Effector memory CD8-positive, alpha-beta T cell (primary cell): ENCODE measurements around the gene PLEKHG3.
"Not testable (repeated sequence)": the region's sequence is repeated elsewhere in the genome, so short reads cannot be mapped to it uniquely, and the experiment has no call there.

Source experiments
- ATAC-seq: fragments of 150-1000 bp; cut with Tn5 transposase; replicated peaks from 2 replicates; pipeline ENCODE4 v1.10.0; 2021; ENCODE audit warnings: mild to moderate bottlenecking, moderate library complexity
- DNase-seq, 3 experiments: peaks; one replicate each; pipeline ENCODE4 v3.0.0; 2021
- H3K27ac Mint-ChIP-seq, 2 donors: one replicate each; pipeline ENCODE4 v1.8.0; 2022; ENCODE audit warnings: mild to moderate bottlenecking in 2 of 2, mixed read lengths in 2 of 2, moderate library complexity in 2 of 2
- H3K27me3 Mint-ChIP-seq, 2 donors: one replicate each; pipeline ENCODE4 v1.8.0; 2022; ENCODE audit warnings: mixed read lengths in 2 of 2
- H3K36me3 Mint-ChIP-seq: one replicate; pipeline ENCODE4 v1.8.0; 2022; ENCODE audit warnings: mild to moderate bottlenecking, moderate library complexity, mixed read lengths; ENCODE audit not compliant: insufficient read depth
- H3K4me1 Mint-ChIP-seq, 2 donors: one replicate each; pipeline ENCODE4 v1.8.0; 2022; ENCODE audit warnings: low read depth in 2 of 2, mixed read lengths in 2 of 2
- H3K4me3 Mint-ChIP-seq, 2 donors: one replicate each; pipeline ENCODE4 v1.8.0; 2022; ENCODE audit warnings: mild to moderate bottlenecking in 2 of 2, mixed read lengths in 2 of 2, moderate library complexity in 2 of 2
- H3K9me3 Mint-ChIP-seq, 2 donors: one replicate each; pipeline ENCODE4 v1.8.0; 2022; ENCODE audit warnings: mixed read lengths in 2 of 2
- total RNA-seq, 9 experiments: gene quantifications; one replicate each; lab custom pipeline; 2026; lab: John Stamatoyannopoulos, UW

The PLEKHG3 gene
- total RNA-seq, result 6.8 to 144 (median 30.7) reads per million in 9 experiments

- Mint-ChIP-seq H3K4me3 (peak within 1 kb of the TSS; percentile 79 to 85), H3K27ac (peak within 1 kb of the TSS; percentile 55 to 91), H3K9me3 (no peaks in the 10 kb centered on the region), H3K27me3 (peaks cover 17 to 25% of the 10 kb centered on the region in 2 donors), H3K4me1 (peaks cover 45 to 52% of the 10 kb centered on the region in 2 donors), H3K36me3 (peaks cover 8% of the 10 kb centered on the region)
- ATAC-seq, result peak; percentile 62
- peak; percentile 33 to 63 (median 43) for DNase-seq
Observed at GRCh38 chr14:64704143-64704742, at the start of gene PLEKHG3. PLEKHG3 (plus strand) TSS chr14:64704424; CDS start chr14:64727632, 23,208 bp downstream.

- Mint-ChIP-seq H3K4me1 (peaks cover 9 to 10% of the 10 kb centered on the region in 2 donors), H3K27ac (no peak overlapping the region), H3K4me3 (no peak overlapping the region), H3K36me3 (no peaks in the 10 kb centered on the region), H3K9me3 (no peaks in the 10 kb centered on the region), H3K27me3 (peaks cover 2 to 30% of the 10 kb centered on the region in 2 donors)
- DNase-seq (no peak), ATAC-seq (no peak)
Observed at GRCh38 chr14:64654901-64655300, 49.3 kb upstream of the PLEKHG3 start.

- Mint-ChIP-seq H3K4me3 (no peak overlapping the region), H3K27me3 (peaks cover 11 to 34% of the 10 kb centered on the region in 2 donors), H3K9me3 (no peaks in the 10 kb centered on the region), H3K36me3 (no peaks in the 10 kb centered on the region), H3K4me1 (peaks cover 9 to 10% of the 10 kb centered on the region in 2 donors), H3K27ac (no peak overlapping the region)
- no peak for DNase-seq
- no peak for ATAC-seq
Observed at GRCh38 chr14:64656986-64657385, 47.2 kb upstream of the PLEKHG3 start.

GRCh38 chr14:64658201-64658600 lies 46.0 kb upstream of the PLEKHG3 start:
- peaks cover 16 to 31% of the 10 kb centered on the region in 2 donors for H3K27me3 Mint-ChIP-seq
- no peaks in the 10 kb centered on the region for H3K9me3 Mint-ChIP-seq
- ATAC-seq (no peak), DNase-seq (no peak)
- H3K27ac Mint-ChIP-seq, result no peak overlapping the region
- no peak overlapping the region for H3K4me3 Mint-ChIP-seq
- H3K36me3 Mint-ChIP-seq, result no peaks in the 10 kb centered on the region
- peaks cover 9 to 10% of the 10 kb centered on the region in 2 donors for H3K4me1 Mint-ChIP-seq

- not testable (repeated sequence) for H3K9me3 Mint-ChIP-seq, DNase-seq, ATAC-seq, H3K36me3 Mint-ChIP-seq
- Mint-ChIP-seq H3K4me3 (peak overlapping the region; percentile 71 to 73), H3K27me3 (peaks cover 18 to 32% of the 10 kb centered on the region in 2 donors), H3K4me1 (peaks cover 9 to 10% of the 10 kb centered on the region in 2 donors), H3K27ac (peak overlapping the region; percentile 20 to 75)
Observed at GRCh38 chr14:64658700-64659264, 45.4 kb upstream of the PLEKHG3 start.

- peaks cover 3% of the 10 kb centered on the region for H3K36me3 Mint-ChIP-seq
- DNase-seq (no peak), ATAC-seq (no peak)
- peaks cover 9 to 10% of the 10 kb centered on the region in 2 donors for H3K4me1 Mint-ChIP-seq
- peak overlapping the region; percentile 20 to 75 for H3K27ac Mint-ChIP-seq
- H3K27me3 Mint-ChIP-seq, result peaks cover 18 to 32% of the 10 kb centered on the region in 2 donors
- H3K9me3 Mint-ChIP-seq, result no peaks in the 10 kb centered on the region
- peak overlapping the region; percentile 45 to 71 for H3K4me3 Mint-ChIP-seq
Observed at GRCh38 chr14:64659366-64659765, 44.9 kb upstream of the PLEKHG3 start.

- no peak for DNase-seq
- Mint-ChIP-seq H3K4me3 (no peak overlapping the region), H3K9me3 (no peaks in the 10 kb centered on the region), H3K36me3 (peaks cover 3% of the 10 kb centered on the region), H3K4me1 (peaks cover 9 to 10% of the 10 kb centered on the region in 2 donors), H3K27me3 (peaks cover 18 to 32% of the 10 kb centered on the region in 2 donors), H3K27ac (no peak overlapping the region)
- no peak for ATAC-seq
Observed at GRCh38 chr14:64663174-64663573, 41.0 kb upstream of the PLEKHG3 start.

- Mint-ChIP-seq H3K27ac (peak overlapping the region; percentile 10 to 52), H3K4me3 (no peak overlapping the region), H3K27me3 (no peaks in the 10 kb centered on the region), H3K9me3 (peaks cover 4 to 8% of the 10 kb centered on the region in 2 donors), H3K4me1 (peaks cover 23 to 24% of the 10 kb centered on the region in 2 donors), H3K36me3 (no peaks in the 10 kb centered on the region)
- peak; percentile 17 to 31 (median 28) for DNase-seq
- ATAC-seq, result peak; percentile 40
Observed at GRCh38 chr14:64671591-64671990, 32.6 kb upstream of the PLEKHG3 start.

- peaks cover 24 to 31% of the 10 kb centered on the region in 2 donors for H3K4me1 Mint-ChIP-seq
- peak overlapping the region in 1 of 2 donors; percentile 5 for H3K4me3 Mint-ChIP-seq
- DNase-seq, result no peak
- H3K27ac Mint-ChIP-seq, result peak overlapping the region; percentile 72 to 84
- no peaks in the 10 kb centered on the region for H3K36me3 Mint-ChIP-seq
- peaks cover 4 to 8% of the 10 kb centered on the region in 2 donors for H3K9me3 Mint-ChIP-seq
- ATAC-seq, result no peak
- no peaks in the 10 kb centered on the region for H3K27me3 Mint-ChIP-seq
Observed at GRCh38 chr14:64673316-64673715, 30.9 kb upstream of the PLEKHG3 start.

- Mint-ChIP-seq H3K36me3 (no peaks in the 10 kb centered on the region), H3K27ac (peak overlapping the region; percentile 72 to 84), H3K27me3 (no peaks in the 10 kb centered on the region), H3K4me1 (peaks cover 24 to 31% of the 10 kb centered on the region in 2 donors), H3K4me3 (peak overlapping the region; percentile 5 to 48), H3K9me3 (peaks cover 4 to 8% of the 10 kb centered on the region in 2 donors)
- DNase-seq (peak; percentile 36 to 55 (median 54)), ATAC-seq (peak; percentile 88)
Observed at GRCh38 chr14:64673748-64674147, 30.5 kb upstream of the PLEKHG3 start.

GRCh38 chr14:64674829-64675228 lies 29.4 kb upstream of the PLEKHG3 start:
- Mint-ChIP-seq H3K36me3 (no peaks in the 10 kb centered on the region), H3K9me3 (peaks cover 4 to 8% of the 10 kb centered on the region in 2 donors), H3K4me3 (no peak overlapping the region), H3K4me1 (peaks cover 24 to 31% of the 10 kb centered on the region in 2 donors), H3K27me3 (no peaks in the 10 kb centered on the region), H3K27ac (peak overlapping the region in 1 of 2 donors; percentile 84)
- no peak for ATAC-seq
- no peak for DNase-seq

GRCh38 chr14:64675312-64675711 lies 28.9 kb upstream of the PLEKHG3 start:
- no peak for ATAC-seq
- no peak for DNase-seq
- no peak overlapping the region for H3K4me3 Mint-ChIP-seq
- no peaks in the 10 kb centered on the region for H3K27me3 Mint-ChIP-seq
- H3K9me3 Mint-ChIP-seq, result peaks cover 4 to 8% of the 10 kb centered on the region in 2 donors
- H3K36me3 Mint-ChIP-seq, result no peaks in the 10 kb centered on the region
- peaks cover 27 to 31% of the 10 kb centered on the region in 2 donors for H3K4me1 Mint-ChIP-seq
- no peak overlapping the region for H3K27ac Mint-ChIP-seq

GRCh38 chr14:64676410-64677008 lies 27.7 kb upstream of the PLEKHG3 start:
- no peaks in the 10 kb centered on the region for H3K36me3 Mint-ChIP-seq
- H3K4me1 Mint-ChIP-seq, result peaks cover 28 to 29% of the 10 kb centered on the region in 2 donors
- ATAC-seq (no peak), DNase-seq (no peak)
- peaks cover 4 to 8% of the 10 kb centered on the region in 2 donors for H3K9me3 Mint-ChIP-seq
- H3K27me3 Mint-ChIP-seq, result no peaks in the 10 kb centered on the region
- no peak overlapping the region for H3K27ac Mint-ChIP-seq
- H3K4me3 Mint-ChIP-seq, result no peak overlapping the region
